ENCODE results near the gene NARF. TPM values are rescaled to one million over a fixed set of nuclear protein-coding genes. Genes with fewer than 3 reads are reported as not detected.
"Not testable (repeated sequence)": the region's sequence is repeated elsewhere in the genome, so short reads cannot be mapped to it uniquely, and the experiment has no call there.

The NARF gene
- total RNA-seq, 1 donor from 2014 or later, result 21.9 TPM

DNA sequence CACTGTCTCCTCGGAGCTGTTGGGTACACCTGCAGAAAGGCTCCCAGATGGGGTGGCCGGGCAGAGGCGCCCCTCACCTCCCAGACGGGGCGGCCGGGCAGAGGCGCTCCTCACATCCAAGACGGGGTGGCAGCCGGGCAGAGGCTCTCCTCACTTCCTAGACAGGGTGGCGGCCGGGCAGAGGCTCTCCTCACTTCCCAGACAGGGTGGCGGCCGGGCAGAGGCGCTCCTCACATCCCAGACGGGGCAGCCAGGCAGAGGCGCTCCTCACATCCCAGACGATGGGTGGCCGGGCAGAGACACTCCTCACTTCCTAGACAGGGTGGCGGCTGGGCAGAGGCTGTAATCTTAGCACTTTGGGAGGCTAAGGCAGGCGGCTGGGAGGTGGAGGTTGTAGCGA lies 4.8 kb upstream of the NARF start:
- H3K9me3 ChIP-seq (ENCODE audit: control insufficient read depth in 3 of 3, low read length in 3 of 3); H3K27me3 ChIP-seq (ENCODE audit: control insufficient read depth in 3 of 3, insufficient read depth in 3 of 3, low read length in 3 of 3); H3K4me3 ChIP-seq (ENCODE audit: low read length in 3 of 3); H3K36me3 ChIP-seq (ENCODE audit: control insufficient read depth in 3 of 3, insufficient read depth in 3 of 3, low read length in 3 of 3); H3K27ac ChIP-seq (ENCODE audit: low read depth, low read length); H3K9ac ChIP-seq (ENCODE audit: low read depth in 1 of 3, low read length in 3 of 3): not testable (repeated sequence)
- H3K4me1 ChIP-seq (ENCODE audit: control insufficient read depth in 3 of 3, insufficient read depth in 3 of 3, low read length in 3 of 3), result peaks cover 29 to 43% (median 32%) of the 10 kb centered on the region in 3 donors

DNA sequence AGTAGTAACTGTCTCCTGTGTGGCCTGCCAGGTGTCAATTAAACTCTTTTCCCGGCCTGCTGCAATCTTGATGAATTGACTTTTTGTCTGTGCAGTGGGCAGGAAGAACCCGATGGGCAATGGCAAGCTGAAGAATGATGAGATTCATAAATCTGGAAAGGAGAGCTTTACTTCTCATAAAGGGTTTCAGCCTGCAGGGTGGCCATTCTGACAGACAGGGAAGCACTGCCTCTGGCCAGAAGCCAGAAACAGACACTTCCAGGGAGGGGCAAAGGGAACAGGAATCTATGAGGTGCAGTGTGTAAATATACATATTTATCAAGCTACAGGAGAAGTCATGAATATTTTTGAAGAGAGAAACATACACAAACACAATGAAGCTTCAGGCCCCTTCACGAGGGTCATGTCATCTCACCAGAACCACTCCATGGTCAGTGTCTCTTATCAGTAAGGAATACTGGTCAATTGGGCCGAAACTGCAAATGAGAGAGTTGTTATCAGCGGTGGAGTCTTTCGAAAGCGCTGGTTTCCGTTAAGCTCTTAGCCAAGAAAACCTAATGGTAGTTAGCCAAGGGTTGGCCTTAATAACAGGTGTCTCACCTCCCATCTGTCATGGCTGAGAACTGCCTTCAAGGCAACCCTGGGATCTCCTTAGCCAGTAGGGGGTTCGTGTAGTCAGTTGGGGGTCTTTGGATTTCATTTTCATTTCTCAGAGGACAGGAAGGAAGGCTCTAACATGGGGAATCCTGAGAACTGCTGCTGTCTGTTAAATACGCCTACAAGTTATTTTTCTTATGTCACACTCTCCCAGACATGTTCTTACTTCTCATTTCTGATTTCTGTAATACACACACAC lies 1.2 kb upstream of the NARF start:
- H3K9me3 ChIP-seq (ENCODE audit: control insufficient read depth in 3 of 3, low read length in 3 of 3), result no peaks in the 10 kb centered on the region
- H3K27ac ChIP-seq (ENCODE audit: low read depth, low read length), result peak overlapping the region; percentile 100
- H3K9ac ChIP-seq (ENCODE audit: low read depth in 1 of 3, low read length in 3 of 3), result peak overlapping the region; percentile 99
- H3K36me3 ChIP-seq (ENCODE audit: control insufficient read depth in 3 of 3, insufficient read depth in 3 of 3, low read length in 3 of 3), result peaks cover 14 to 21% (median 17%) of the 10 kb centered on the region in 3 donors
- H3K4me1 ChIP-seq (ENCODE audit: control insufficient read depth in 3 of 3, insufficient read depth in 3 of 3, low read length in 3 of 3), result peaks cover 18 to 30% (median 19%) of the 10 kb centered on the region in 3 donors
- peak overlapping the region; percentile 78 to 85 (median 80) for H3K4me3 ChIP-seq (ENCODE audit: low read length in 3 of 3)
- H3K27me3 ChIP-seq (ENCODE audit: control insufficient read depth in 3 of 3, insufficient read depth in 3 of 3, low read length in 3 of 3), result no peaks in the 10 kb centered on the region

DNA sequence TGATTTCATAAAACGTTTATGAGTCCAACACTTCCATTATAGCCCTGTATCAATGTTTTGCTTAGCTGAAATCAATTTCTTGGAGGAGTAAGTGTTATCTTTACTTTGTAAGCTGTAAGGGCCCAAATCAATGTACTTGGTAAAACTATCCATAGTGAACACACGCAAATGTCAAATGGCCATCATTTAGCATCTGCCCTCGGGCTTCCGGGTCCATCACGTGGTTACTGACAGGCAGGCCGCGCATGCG lies 687 bp upstream of the NARF start:
- Histone ChIP-seq H3K9me3 (ENCODE audit: control insufficient read depth in 3 of 3, low read length in 3 of 3) (no peaks in the 10 kb centered on the region), H3K27me3 (ENCODE audit: control insufficient read depth in 3 of 3, insufficient read depth in 3 of 3, low read length in 3 of 3) (no peaks in the 10 kb centered on the region), H3K36me3 (ENCODE audit: control insufficient read depth in 3 of 3, insufficient read depth in 3 of 3, low read length in 3 of 3) (peaks cover 20 to 27% (median 22%) of the 10 kb centered on the region in 3 donors), H3K4me3 (ENCODE audit: low read length in 3 of 3) (peak overlapping the region; percentile 78 to 85 (median 80)), H3K9ac (ENCODE audit: low read depth in 1 of 3, low read length in 3 of 3) (peak overlapping the region; percentile 99), H3K27ac (ENCODE audit: low read depth, low read length) (peak overlapping the region; percentile 100), H3K4me1 (ENCODE audit: control insufficient read depth in 3 of 3, insufficient read depth in 3 of 3, low read length in 3 of 3) (peaks cover 18 to 30% (median 19%) of the 10 kb centered on the region in 3 donors)

DNA sequence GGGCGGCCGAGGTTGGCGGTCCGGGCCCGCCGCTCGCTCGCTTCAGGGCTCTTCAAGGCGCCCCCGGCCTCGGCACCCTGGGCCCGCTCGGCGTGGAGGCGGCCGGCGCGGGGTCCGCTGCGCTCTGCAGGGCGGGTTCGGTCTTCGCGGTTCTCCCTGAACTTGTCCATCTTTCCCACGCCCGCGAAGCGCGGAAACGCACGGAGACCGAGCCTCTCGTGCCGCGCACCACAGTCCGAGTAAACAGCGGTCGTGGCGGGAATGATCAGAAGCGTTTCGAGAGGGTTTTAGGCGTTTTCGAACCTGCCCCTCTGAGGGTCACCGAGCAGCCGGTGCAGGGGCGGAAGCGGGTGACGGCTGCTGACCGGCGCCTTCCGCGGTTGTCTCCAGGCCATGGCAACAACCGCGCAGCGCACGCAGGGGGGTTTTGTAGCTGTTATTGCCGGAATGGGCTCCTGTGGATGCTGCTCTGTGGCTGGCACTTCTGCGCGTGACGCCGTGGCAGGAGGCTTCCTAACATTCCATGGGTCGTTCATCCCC lies 414 bp downstream of the NARF start:
- H3K4me1 ChIP-seq (ENCODE audit: control insufficient read depth in 3 of 3, insufficient read depth in 3 of 3, low read length in 3 of 3), result peaks cover 19 to 33% (median 20%) of the 10 kb centered on the region in 3 donors
- no peaks in the 10 kb centered on the region for H3K9me3 ChIP-seq (ENCODE audit: control insufficient read depth in 3 of 3, low read length in 3 of 3)
- no peaks in the 10 kb centered on the region for H3K27me3 ChIP-seq (ENCODE audit: control insufficient read depth in 3 of 3, insufficient read depth in 3 of 3, low read length in 3 of 3)
- peak overlapping the region; percentile 100 for H3K27ac ChIP-seq (ENCODE audit: low read depth, low read length)
- H3K9ac ChIP-seq (ENCODE audit: low read depth in 1 of 3, low read length in 3 of 3), result peak overlapping the region; percentile 83 to 99 (median 99)
- peak overlapping the region; percentile 82 to 90 (median 89) for H3K4me3 ChIP-seq (ENCODE audit: low read length in 3 of 3)
- peaks cover 30 to 36% (median 31%) of the 10 kb centered on the region in 3 donors for H3K36me3 ChIP-seq (ENCODE audit: control insufficient read depth in 3 of 3, insufficient read depth in 3 of 3, low read length in 3 of 3)

DNA sequence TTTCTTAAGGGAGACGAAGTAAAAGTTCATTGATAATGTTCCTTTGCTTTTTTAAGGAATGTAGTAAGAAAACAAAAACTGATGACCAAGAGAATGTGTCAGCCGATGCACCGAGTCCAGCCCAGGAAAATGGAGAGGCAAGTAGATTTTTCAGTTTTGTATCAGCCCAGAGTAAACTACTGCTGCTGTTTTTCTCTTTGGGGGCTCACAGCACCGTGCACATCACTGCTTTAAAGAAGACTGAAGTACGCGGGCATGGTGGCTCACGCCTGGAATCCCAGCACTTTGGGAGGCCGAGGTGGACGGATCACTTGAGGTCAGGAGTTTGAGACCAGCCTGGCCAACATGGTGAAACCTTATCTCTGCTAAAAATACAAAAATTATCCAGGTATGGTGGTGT lies 1.4 kb downstream of the NARF start:
- H3K27me3 ChIP-seq (ENCODE audit: control insufficient read depth in 3 of 3, insufficient read depth in 3 of 3, low read length in 3 of 3); H3K9me3 ChIP-seq (ENCODE audit: control insufficient read depth in 3 of 3, low read length in 3 of 3); H3K27ac ChIP-seq (ENCODE audit: low read depth, low read length); H3K9ac ChIP-seq (ENCODE audit: low read depth in 1 of 3, low read length in 3 of 3); H3K4me3 ChIP-seq (ENCODE audit: low read length in 3 of 3): not testable (repeated sequence)
- Histone ChIP-seq H3K36me3 (ENCODE audit: control insufficient read depth in 3 of 3, insufficient read depth in 3 of 3, low read length in 3 of 3) (peaks cover 39 to 45% (median 40%) of the 10 kb centered on the region in 3 donors), H3K4me1 (ENCODE audit: control insufficient read depth in 3 of 3, insufficient read depth in 3 of 3, low read length in 3 of 3) (peaks cover 19 to 38% (median 24%) of the 10 kb centered on the region in 3 donors)

DNA sequence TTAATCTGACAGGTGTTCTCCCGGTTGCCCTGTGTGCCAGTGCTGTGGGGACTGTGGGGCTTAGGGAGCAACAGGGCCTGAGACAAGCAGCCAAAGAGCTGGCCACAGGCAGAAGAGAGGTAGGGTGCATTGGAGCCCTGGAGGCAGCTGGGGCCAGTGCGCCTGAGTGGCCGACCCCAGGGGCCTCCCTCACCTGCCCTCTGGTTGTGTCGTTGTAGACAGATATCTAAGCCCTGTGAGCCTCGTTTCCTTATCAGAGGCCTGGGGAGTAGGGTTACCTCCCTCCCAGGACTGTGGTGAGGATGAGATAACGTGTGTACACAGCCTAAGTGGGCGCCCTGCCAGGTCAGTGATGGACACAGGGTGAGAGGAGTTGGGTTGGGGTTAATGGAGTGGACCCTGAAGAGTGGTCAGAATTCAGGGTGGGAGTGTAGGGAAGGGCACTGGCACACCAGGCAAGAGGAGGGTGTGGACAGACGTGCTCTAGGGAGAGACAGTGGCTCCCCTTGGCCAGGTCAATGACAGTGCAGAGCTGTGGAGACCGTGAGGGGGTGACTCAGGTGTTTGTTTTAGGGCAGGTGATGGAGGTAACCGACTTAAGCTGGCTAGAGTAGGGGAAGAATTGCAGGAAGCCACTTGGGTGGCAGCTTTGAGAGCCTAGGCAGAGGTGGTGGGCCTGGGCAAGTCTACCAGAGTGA lies 3.4 kb downstream of the NARF start:
- Histone ChIP-seq H3K27ac (ENCODE audit: low read depth, low read length) (no peak overlapping the region), H3K4me3 (ENCODE audit: low read length in 3 of 3) (no peak overlapping the region), H3K27me3 (ENCODE audit: control insufficient read depth in 3 of 3, insufficient read depth in 3 of 3, low read length in 3 of 3) (no peaks in the 10 kb centered on the region), H3K36me3 (ENCODE audit: control insufficient read depth in 3 of 3, insufficient read depth in 3 of 3, low read length in 3 of 3) (peaks cover 53 to 62% (median 53%) of the 10 kb centered on the region in 3 donors), H3K9ac (ENCODE audit: low read depth in 1 of 3, low read length in 3 of 3) (no peak overlapping the region), H3K4me1 (ENCODE audit: control insufficient read depth in 3 of 3, insufficient read depth in 3 of 3, low read length in 3 of 3) (peaks cover 17 to 25% (median 23%) of the 10 kb centered on the region in 3 donors), H3K9me3 (ENCODE audit: control insufficient read depth in 3 of 3, low read length in 3 of 3) (no peaks in the 10 kb centered on the region)

DNA sequence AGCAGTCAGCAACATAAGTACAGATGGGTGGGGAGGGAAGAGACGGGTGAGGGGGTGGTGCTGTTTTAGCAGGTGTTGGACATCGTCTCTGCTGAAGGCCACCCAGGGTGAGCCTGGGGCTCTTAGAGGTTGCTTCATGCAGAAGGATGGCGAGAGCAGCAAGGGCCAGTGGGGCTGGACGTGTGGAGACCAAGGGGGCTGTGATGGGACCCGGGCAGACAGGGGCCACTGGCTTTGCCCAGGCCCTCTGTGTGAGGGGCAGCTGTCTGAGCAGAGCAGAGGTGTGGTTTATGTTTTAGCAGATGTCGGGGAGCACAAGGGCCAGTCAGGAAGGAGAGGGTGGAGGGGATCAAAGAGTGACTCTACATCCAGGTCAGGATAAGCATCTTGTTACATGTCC lies 4.8 kb downstream of the NARF start:
- peaks cover 7 to 16% (median 13%) of the 10 kb centered on the region in 3 donors for H3K4me1 ChIP-seq (ENCODE audit: control insufficient read depth in 3 of 3, insufficient read depth in 3 of 3, low read length in 3 of 3)
- H3K9me3 ChIP-seq (ENCODE audit: control insufficient read depth in 3 of 3, low read length in 3 of 3), result no peaks in the 10 kb centered on the region
- H3K27ac ChIP-seq (ENCODE audit: low read depth, low read length), result no peak overlapping the region
- H3K36me3 ChIP-seq (ENCODE audit: control insufficient read depth in 3 of 3, insufficient read depth in 3 of 3, low read length in 3 of 3), result peaks cover 55 to 69% (median 58%) of the 10 kb centered on the region in 3 donors
- H3K27me3 ChIP-seq (ENCODE audit: control insufficient read depth in 3 of 3, insufficient read depth in 3 of 3, low read length in 3 of 3), result no peaks in the 10 kb centered on the region
- H3K9ac ChIP-seq (ENCODE audit: low read depth in 1 of 3, low read length in 3 of 3), result peak overlapping the region in 1 of 3 donors; percentile 40
- no peak overlapping the region for H3K4me3 ChIP-seq (ENCODE audit: low read length in 3 of 3)

DNA sequence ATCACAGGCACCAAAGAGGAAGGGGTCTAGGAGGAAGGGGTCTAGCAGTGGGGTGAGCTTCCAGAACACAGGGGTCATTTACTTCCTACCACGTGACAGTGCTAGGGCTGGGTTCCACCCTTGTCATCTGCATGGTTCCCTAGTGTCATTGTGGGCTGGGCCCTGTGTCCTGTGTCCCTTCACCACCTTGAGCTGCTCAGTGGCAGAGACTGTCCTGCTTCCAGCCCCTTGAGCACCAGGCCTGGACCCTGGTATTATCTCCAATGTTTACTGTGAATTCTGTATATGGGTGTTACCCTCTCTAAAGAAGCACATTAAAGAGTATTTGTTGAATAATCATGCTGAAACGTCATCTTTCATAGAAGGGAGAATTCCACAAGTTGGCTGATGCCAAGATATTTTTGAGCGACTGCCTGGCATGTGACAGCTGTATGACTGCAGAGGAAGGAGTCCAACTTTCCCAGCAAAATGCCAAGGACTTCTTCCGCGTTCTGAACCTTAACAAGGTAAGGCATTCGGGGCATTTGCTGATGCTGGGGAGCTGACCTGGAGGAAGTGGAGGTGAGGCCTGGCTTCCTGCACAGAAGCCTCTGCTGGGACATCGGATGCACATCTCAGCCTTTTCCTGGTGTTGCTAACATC lies 5.5 kb downstream of the NARF start:
- no peaks in the 10 kb centered on the region for H3K9me3 ChIP-seq (ENCODE audit: control insufficient read depth in 3 of 3, low read length in 3 of 3)
- no peak overlapping the region for H3K27ac ChIP-seq (ENCODE audit: low read depth, low read length)
- no peak overlapping the region for H3K4me3 ChIP-seq (ENCODE audit: low read length in 3 of 3)
- H3K27me3 ChIP-seq (ENCODE audit: control insufficient read depth in 3 of 3, insufficient read depth in 3 of 3, low read length in 3 of 3), result no peaks in the 10 kb centered on the region
- peak overlapping the region in 1 of 3 donors; percentile 40 for H3K9ac ChIP-seq (ENCODE audit: low read depth in 1 of 3, low read length in 3 of 3)
- peaks cover 58 to 75% (median 65%) of the 10 kb centered on the region in 3 donors for H3K36me3 ChIP-seq (ENCODE audit: control insufficient read depth in 3 of 3, insufficient read depth in 3 of 3, low read length in 3 of 3)
- H3K4me1 ChIP-seq (ENCODE audit: control insufficient read depth in 3 of 3, insufficient read depth in 3 of 3, low read length in 3 of 3), result peaks cover 5 to 14% (median 11%) of the 10 kb centered on the region in 3 donors

DNA sequence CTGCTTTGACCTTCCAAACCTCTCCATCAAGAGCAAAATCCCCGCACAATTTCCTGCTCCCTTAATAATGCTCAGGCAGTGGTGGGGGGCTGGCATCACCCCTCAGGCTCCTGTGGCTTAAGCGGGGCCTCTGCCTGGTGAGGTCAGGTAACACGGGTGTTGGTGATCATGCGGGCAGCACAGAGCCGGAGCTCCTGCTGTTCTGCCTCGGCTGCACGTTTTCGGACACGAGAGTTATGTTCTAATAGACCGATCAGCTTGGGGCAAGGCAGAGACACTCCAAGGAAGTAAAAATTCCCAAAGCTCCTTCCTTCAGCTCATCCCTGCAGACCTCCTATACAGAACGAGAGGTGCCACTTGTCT lies 6.0 kb downstream of the NARF start:
- Histone ChIP-seq H3K4me3 (ENCODE audit: low read length in 3 of 3) (no peak overlapping the region), H3K36me3 (ENCODE audit: control insufficient read depth in 3 of 3, insufficient read depth in 3 of 3, low read length in 3 of 3) (peaks cover 62 to 80% (median 69%) of the 10 kb centered on the region in 3 donors), H3K27ac (ENCODE audit: low read depth, low read length) (no peak overlapping the region), H3K27me3 (ENCODE audit: control insufficient read depth in 3 of 3, insufficient read depth in 3 of 3, low read length in 3 of 3) (no peaks in the 10 kb centered on the region), H3K9ac (ENCODE audit: low read depth in 1 of 3, low read length in 3 of 3) (no peak overlapping the region), H3K9me3 (ENCODE audit: control insufficient read depth in 3 of 3, low read length in 3 of 3) (no peaks in the 10 kb centered on the region), H3K4me1 (ENCODE audit: control insufficient read depth in 3 of 3, insufficient read depth in 3 of 3, low read length in 3 of 3) (peaks cover 0 to 9% (median 6%) of the 10 kb centered on the region in 3 donors)

Data from skeletal muscle tissue (tissue), 4 donors.